HG02870 (cell line): ENCODE data around the gene NR3C1.

Experiments
- ATAC-seq: cut with Tn5 transposase; IDR thresholded peaks from one replicate; pipeline ENCODE4 v1.9.1; 2021; ENCODE audit warnings: mild to moderate bottlenecking, moderate library complexity; ENCODE audit not compliant: unreplicated experiment

NR3C1 gene

GRCh38 chr5:143315214-143315613 lies 88.3 kb downstream of the NR3C1 start:
- no peak for ATAC-seq

- no peak for ATAC-seq
Observed at GRCh38 chr5:143314659-143315058, 88.8 kb downstream of the NR3C1 start.

- ATAC-seq: no peak
Observed at GRCh38 chr5:143314099-143314498, 89.4 kb downstream of the NR3C1 start.

- ATAC-seq: no peak
Observed at GRCh38 chr5:143313298-143313852, 90.1 kb downstream of the NR3C1 start.

GRCh38 chr5:143312822-143313221 lies 90.7 kb downstream of the NR3C1 start:
- no peak for ATAC-seq

GRCh38 chr5:143311955-143312354 lies 91.5 kb downstream of the NR3C1 start:
- ATAC-seq: no peak

GRCh38 chr5:143311428-143311827 lies 92.1 kb downstream of the NR3C1 start:
- ATAC-seq: no peak

- no peak for ATAC-seq
Observed at GRCh38 chr5:143309661-143310431, 93.6 kb downstream of the NR3C1 start.

- ATAC-seq: no peak
Observed at GRCh38 chr5:143308731-143309130, 94.8 kb downstream of the NR3C1 start.

GRCh38 chr5:143306040-143306439 lies 97.4 kb downstream of the NR3C1 start:
- ATAC-seq: no peak

GRCh38 chr5:143304836-143305475 lies 98.5 kb downstream of the NR3C1 start:
- ATAC-seq: no peak

- ATAC-seq: no peak
Observed at GRCh38 chr5:143302341-143303045, 101.0 kb downstream of the NR3C1 start.

GRCh38 chr5:143297756-143298155 lies 105.7 kb downstream of the NR3C1 start:
- no peak for ATAC-seq

GRCh38 chr5:143290125-143290524 lies 113.4 kb downstream of the NR3C1 start:
- ATAC-seq: no peak

GRCh38 chr5:143284521-143284920 lies 119.0 kb downstream of the NR3C1 start:
- no peak for ATAC-seq

- ATAC-seq: no peak
Observed at GRCh38 chr5:143284002-143284401, 119.5 kb downstream of the NR3C1 start.

- ATAC-seq: no peak
Observed at GRCh38 chr5:143281226-143281625, 122.3 kb downstream of the NR3C1 start.

- ATAC-seq: no peak
Observed at GRCh38 chr5:143279698-143280097, 123.8 kb downstream of the NR3C1 start.

GRCh38 chr5:143277536-143277935 lies 126.0 kb downstream of the NR3C1 start:
- ATAC-seq: no peak

GRCh38 chr5:143275512-143276363 lies 127.7 kb downstream of the NR3C1 start:
- ATAC-seq: no peak

GRCh38 chr5:143274952-143275351 lies 128.5 kb downstream of the NR3C1 start:
- no peak for ATAC-seq
